HepG2 (cell line): Measurements from ENCODE around the gene C19orf73. TPM values are rescaled to one million over a fixed set of nuclear protein-coding genes. Genes with fewer than 3 reads are reported as not detected.

Experiments
- ARNTL ChIP-seq: sonication (generic); formaldehyde crosslinking; IDR thresholded peaks from 2 replicates; pipeline ENCODE4 v1.4.0; 2020; ENCODE audit warnings: mild to moderate bottlenecking, missing genetic modification reagents
- FLYWCH1 ChIP-seq: sonication (generic); formaldehyde crosslinking; IDR thresholded peaks from 2 replicates; pipeline ENCODE4 v1.8.1; 2023; ENCODE audit warnings: mild to moderate bottlenecking, missing genetic modification reagents
- FOXC1 ChIP-seq: sonication (generic); formaldehyde crosslinking; IDR thresholded peaks from 2 replicates; pipeline ENCODE4 v1.8.0; 2022; ENCODE audit warnings: mild to moderate bottlenecking, missing genetic modification reagents, borderline replicate concordance
- JUNB ChIP-seq: sonication (generic); formaldehyde crosslinking; IDR thresholded peaks from 2 replicates; pipeline ENCODE4 v1.8.0; 2022; ENCODE audit warnings: missing genetic modification reagents, mild to moderate bottlenecking, borderline replicate concordance
- KIAA2018 ChIP-seq: sonication (generic); formaldehyde crosslinking; IDR thresholded peaks from 2 replicates; pipeline ENCODE4 v1.5.0; 2020; ENCODE audit warnings: mild to moderate bottlenecking, missing genetic modification reagents, borderline replicate concordance
- TEF ChIP-seq: sonication (generic); formaldehyde crosslinking; IDR thresholded peaks from 2 replicates; pipeline ENCODE4 v1.5.0; 2020; ENCODE audit warnings: missing genetic modification reagents
- polyA plus RNA-seq, 8 experiments: library from polyadenylated mRNA; depleted of rRNA in 3 of 8; stranded (reverse) in 7 of 8; unstranded in 1 of 8; fragments of >200 nt; fragmentation: Illumina TruSeq in 4 of 8; extraction: Trizol in 4 of 8; gene quantifications; 2 replicates each; pipeline versions ENCODE4 v1.2.1 to v1.2.3, GENCODE V29; 2011 to 2016; ENCODE audit warnings: low read depth in 4 of 8, missing spikeins in 1 of 8, mixed read lengths in 1 of 8; ENCODE audit not compliant: insufficient read depth in 1 of 8
- total RNA-seq, 5 experiments: library from RNA; depleted of rRNA; stranded (reverse); fragments of >200 nt; fragmentation: Illumina TruSeq; extraction: Trizol; gene quantifications; 2 replicates each; pipeline ENCODE4 v1.2.3, GENCODE V29; 2016; ENCODE audit warnings: low read depth in 1 of 5
- TF ChIP-seq, protein P1 (sequence below): IDR thresholded peaks from 2 replicates; pipeline ENCODE4 v1.6.1; 2016; ENCODE audit warnings: low read depth, control low read depth
- TF ChIP-seq, protein P2 (sequence below): sonication (generic); formaldehyde crosslinking; IDR thresholded peaks from 2 replicates; pipeline ENCODE4 v1.5.1; 2020; ENCODE audit warnings: missing genetic modification reagents, mild to moderate bottlenecking, borderline replicate concordance
- TF ChIP-seq, protein P3 (sequence below): sonication (generic); formaldehyde crosslinking; IDR thresholded peaks from 2 replicates; pipeline ENCODE4 v1.4.0; 2020; ENCODE audit warnings: mild to moderate bottlenecking, missing genetic modification reagents
- TF ChIP-seq, protein P4 (sequence below): sonication (generic); formaldehyde crosslinking; IDR thresholded peaks from 2 replicates; pipeline ENCODE4 v1.5.1; 2020; ENCODE audit warnings: mild to moderate bottlenecking, moderate library complexity, missing genetic modification reagents

The C19orf73 gene
- total and polyA plus RNA-seq, 2 of the 13 experiments (the other 11 are each of a cell fraction or from before 2014, with no cell fraction given) = 1.4 to 1.5 TPM

DNA sequence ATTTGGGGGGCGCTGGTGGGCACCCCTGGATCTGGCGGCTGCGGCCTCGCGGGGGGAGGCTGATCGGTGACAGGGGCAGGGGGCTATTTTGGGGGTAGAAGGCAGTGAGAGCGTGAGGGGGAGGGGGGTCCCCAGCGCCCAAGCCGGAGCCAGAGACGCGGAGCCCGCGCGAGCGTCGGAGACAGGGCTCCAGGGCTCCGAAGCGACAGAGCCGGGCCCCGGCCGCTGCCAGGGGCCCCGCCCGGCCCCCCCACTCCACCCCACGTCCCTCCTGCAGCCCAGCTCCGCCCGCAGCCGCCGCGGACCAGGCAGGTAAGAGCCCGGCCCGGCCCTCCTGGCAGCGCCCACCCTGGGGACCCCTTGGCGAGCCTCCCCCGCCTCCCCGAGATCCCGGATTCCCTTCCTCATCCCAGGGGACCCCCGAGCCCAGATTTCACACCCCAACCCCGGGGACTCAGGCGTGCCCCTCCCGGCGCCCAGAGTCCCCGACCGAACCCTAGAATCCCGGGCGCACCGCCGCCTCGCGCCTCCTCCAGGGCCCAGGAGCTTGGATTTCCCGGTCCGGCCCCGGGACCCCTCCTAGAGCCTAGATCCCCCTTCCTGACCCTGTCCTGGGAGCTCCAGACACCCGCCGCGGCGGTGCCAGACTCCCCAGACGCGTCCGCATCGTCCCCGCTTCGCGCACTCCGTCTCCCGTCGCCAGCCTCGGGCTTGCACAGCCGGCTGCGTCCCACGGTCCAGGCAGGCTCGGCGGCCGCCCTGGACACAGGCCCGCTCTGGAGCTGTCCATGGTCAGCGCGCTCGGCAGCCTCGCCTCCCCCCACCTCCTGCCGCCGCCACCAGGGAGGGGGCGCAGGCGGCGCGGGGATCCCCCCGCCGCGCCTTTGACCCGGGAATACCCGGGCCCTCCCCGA is 725 bp upstream of the C19orf73 start, which contains the start of gene PPFIA3 (continued):
- TF ChIP-seq, protein P1, sequence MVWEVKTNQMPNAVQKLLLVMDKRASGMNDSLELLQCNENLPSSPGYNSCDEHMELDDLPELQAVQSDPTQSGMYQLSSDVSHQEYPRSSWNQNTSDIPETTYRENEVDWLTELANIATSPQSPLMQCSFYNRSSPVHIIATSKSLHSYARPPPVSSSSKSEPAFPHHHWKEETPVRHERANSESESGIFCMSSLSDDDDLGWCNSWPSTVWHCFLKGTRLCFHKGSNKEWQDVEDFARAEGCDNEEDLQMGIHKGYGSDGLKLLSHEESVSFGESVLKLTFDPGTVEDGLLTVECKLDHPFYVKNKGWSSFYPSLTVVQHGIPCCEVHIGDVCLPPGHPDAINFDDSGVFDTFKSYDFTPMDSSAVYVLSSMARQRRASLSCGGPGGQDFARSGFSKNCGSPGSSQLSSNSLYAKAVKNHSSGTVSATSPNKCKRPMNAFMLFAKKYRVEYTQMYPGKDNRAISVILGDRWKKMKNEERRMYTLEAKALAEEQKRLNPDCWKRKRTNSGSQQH (CRISPR knock-in tag) = peak; percentile 95
- TF ChIP-seq TEF (CRISPR knock-in tag) (no peak), ARNTL (CRISPR knock-in tag) (no peak), FOXC1 (peak; percentile 45; the same call in 1 of the 2 replicates), JUNB (CRISPR knock-in tag) (no peak), FLYWCH1 (no peak), KIAA2018 (CRISPR knock-in tag) (no peak)
- TF ChIP-seq, protein P2, sequence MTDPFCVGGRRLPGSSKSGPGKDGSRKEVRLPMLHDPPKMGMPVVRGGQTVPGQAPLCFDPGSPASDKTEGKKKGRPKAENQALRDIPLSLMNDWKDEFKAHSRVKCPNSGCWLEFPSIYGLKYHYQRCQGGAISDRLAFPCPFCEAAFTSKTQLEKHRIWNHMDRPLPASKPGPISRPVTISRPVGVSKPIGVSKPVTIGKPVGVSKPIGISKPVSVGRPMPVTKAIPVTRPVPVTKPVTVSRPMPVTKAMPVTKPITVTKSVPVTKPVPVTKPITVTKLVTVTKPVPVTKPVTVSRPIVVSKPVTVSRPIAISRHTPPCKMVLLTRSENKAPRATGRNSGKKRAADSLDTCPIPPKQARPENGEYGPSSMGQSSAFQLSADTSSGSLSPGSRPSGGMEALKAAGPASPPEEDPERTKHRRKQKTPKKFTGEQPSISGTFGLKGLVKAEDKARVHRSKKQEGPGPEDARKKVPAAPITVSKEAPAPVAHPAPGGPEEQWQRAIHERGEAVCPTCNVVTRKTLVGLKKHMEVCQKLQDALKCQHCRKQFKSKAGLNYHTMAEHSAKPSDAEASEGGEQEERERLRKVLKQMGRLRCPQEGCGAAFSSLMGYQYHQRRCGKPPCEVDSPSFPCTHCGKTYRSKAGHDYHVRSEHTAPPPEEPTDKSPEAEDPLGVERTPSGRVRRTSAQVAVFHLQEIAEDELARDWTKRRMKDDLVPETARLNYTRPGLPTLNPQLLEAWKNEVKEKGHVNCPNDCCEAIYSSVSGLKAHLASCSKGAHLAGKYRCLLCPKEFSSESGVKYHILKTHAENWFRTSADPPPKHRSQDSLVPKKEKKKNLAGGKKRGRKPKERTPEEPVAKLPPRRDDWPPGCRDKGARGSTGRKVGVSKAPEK = no peak
- TF ChIP-seq, protein P3, sequence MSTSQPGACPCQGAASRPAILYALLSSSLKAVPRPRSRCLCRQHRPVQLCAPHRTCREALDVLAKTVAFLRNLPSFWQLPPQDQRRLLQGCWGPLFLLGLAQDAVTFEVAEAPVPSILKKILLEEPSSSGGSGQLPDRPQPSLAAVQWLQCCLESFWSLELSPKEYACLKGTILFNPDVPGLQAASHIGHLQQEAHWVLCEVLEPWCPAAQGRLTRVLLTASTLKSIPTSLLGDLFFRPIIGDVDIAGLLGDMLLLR (CRISPR knock-in tag) = no peak; the same call in 1 of the 2 replicates
- TF ChIP-seq, protein P4, sequence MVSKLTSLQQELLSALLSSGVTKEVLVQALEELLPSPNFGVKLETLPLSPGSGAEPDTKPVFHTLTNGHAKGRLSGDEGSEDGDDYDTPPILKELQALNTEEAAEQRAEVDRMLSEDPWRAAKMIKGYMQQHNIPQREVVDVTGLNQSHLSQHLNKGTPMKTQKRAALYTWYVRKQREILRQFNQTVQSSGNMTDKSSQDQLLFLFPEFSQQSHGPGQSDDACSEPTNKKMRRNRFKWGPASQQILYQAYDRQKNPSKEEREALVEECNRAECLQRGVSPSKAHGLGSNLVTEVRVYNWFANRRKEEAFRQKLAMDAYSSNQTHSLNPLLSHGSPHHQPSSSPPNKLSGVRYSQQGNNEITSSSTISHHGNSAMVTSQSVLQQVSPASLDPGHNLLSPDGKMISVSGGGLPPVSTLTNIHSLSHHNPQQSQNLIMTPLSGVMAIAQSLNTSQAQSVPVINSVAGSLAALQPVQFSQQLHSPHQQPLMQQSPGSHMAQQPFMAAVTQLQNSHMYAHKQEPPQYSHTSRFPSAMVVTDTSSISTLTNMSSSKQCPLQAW (CRISPR knock-in tag) = peak; percentile 45; the same call in 1 of the 2 replicates
